ENCODE measurements around the gene LITAF.

The LITAF gene

DNA sequence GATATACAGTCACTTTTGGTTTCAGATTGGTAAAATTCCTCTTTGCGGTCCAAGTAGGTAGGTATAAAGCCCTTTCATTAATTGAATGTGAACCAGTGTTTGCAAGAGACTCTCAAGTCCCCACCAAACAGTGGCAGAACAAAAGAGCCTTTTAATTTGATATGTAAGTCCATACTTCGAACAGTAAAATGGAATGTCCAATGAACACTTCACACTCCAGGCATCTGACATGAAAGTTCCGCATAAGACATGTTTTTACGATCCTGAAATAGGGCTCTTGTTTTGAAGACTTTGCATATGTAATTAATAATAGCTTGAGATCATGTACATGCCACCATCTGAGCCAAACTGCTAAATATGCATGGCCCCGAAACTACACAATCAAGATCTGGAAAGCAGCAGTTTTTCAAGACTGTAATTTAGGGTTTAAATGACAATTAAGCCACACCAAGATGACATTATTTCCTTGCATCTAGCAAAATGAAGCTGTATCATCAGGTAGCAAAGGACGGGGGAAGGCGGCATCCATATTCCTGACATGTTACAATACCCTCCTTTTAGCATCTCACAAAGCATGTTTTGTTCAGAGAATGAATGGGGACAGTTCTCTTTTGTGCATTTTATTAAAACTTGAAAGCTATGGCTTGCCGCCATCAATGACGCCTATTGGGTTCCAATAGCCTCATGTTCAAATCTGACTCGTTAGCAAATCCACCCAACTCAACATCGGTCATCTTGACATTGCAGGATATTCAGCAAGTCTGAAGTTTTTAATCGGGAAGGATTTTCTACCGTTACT lies 39.4 kb downstream of the LITAF start:
- no peak for DNase-seq

DNA sequence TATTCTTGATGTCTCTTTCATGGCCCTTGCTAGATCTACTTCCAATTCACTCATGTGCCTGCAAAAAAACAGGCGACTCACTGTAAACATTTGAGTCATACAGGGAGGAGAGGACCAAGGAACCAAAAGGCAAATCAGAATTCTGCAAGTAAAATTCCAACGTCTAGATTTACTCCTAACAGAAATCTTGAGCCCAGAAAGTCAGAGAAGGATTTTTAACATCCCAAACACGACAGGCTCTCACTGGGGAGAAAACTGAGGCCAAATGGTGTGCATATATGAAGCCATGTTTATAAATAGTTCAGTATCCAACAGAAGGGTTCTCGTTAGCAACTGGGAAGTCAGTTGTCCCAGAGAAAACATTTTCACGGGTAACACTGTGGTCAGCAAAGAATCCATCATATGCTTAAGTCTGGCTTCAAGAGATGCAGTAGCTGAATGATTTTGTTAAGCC lies 40.1 kb downstream of the LITAF start:
- DNase-seq = no peak

DNA sequence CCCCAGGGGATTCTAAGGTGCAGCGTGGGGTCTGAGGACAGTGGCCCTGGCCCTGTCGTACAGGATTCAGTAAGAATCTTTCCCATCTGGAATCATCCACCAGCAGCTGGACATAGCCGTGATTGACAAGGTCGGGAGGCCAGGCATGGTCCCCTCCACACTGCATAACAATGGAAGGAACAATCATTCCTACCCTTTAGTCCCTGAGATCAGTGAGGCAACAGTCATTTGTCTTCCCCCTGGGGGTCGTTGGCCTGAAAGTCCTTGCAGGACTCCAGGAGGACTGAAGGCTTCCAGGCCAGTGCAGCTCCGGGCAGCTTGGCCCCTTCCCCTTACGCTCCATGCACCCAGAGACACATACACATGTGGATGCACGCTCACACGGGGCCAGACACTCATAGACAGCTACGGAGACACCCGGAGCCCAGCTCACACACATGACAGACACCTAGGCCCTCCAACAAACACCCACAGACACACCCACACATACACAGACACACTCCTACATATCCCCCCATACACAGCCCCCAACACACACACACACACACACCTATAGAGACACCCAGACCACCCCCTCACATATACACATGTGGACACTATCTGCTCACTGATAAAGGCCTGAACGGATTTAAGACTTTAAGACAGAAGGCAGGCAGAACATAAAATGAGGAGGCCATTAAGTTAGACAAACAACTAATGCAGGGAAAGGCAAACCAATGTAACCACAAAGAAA lies 42.9 kb downstream of the LITAF start:
- DNase-seq = no peak

DNA sequence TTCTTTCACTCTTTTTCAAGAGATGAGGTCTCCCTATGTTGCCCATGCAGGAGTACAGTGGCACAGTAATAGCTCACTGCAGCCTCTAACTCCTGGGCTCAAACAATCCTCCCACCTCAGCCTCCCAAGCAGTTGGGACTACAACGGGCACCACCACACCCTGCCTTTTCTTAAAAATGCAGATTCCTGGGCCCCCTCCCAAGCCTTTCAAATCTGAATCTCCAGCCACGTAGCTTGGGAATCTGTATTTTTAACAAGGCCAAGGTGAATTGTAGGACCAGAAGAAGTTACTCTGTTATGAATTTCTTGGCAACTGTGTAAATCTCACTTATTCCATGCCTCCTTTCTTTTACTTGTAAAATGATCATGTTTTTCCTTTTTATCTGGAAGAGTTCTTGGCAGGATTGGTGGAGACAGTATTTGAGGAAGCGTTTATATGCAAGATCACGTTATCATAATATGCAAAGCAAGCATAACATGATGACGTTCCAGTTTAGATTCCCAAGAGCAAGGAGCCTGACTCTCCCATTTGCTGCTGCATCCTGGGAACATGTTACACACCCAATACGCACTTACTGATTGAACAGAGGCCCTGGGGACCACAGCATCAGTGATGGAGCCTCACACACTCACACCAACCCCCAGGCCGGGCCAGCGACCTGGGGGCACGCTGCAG lies 44.5 kb downstream of the LITAF start:
- no peak for DNase-seq

DNA sequence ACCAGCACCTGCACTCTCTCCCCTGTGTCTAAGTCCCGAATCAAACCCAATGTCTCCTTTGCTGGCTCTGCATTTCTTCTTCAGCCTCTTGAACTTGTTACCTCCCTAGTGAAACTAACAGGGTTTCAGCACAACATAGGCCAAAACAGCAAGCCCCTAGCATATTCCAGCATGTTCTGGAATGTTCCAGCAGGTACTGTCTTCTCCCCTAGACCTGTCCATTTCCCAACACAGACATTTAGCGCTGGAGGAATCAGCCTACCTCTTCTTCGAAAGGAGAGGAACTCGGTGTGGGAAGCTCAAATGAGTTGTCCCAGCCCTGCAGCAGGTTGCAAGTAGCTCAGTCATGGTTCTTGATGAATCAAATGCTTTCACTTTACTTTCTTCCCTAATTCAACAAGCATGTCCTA lies 47.1 kb downstream of the LITAF start:
- DNase-seq = no peak

DNA sequence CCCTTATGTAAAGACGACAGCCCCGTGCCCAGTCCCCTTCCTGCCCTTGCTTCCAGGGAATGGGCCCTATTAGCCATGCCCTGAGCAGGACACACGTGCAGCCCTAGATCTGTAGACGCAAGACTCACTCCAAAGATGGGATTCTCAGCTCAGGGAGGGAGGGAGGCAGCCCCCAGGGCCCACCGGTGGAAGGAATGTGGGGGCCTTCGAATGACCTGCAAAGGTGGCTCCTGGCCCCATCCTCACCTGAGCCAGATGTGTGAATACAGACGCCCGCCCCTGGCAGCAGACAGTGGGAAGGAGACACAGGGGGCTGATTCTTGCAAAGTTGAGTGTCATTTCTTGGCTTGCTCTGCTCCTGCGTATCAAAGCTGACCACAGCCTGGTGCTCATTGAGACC lies 47.8 kb downstream of the LITAF start:
- no peak for DNase-seq

DNA sequence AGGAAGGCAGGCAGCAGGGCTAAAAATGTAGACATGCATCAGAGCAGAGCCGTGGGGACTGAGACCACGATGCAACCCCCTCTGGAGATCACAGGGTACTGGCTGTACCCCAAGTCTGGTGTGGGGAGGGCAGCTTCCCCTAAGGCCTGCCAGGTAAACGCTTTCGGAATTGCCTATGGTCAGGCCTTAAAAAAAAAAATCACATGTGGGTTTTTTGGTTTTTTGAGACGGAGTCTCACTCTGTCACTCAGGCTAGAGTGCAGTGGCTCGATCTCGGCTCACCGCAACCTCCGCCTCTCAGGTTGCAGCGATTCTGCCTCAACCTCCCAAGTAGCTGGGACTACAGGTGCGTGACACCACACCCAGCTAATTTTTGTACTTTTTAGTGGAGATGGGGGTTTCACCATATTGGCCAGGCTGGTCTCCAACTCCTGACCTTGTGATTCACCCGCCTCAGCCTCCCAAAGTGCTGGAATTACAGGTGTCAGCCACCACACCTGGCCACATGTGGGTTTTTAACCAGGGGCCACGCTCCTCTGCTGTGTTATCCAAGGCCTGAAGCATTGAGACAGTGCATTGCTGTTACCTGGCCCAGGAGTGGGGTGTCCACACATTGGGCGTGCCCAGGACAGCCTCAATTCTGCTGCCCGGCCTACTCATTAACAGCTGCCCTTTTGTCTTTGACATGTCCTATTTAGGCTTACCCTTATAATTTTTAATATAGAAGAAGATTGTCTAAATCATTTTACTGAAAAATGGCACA lies 50.4 kb downstream of the LITAF start:
- no peak for DNase-seq

DNA sequence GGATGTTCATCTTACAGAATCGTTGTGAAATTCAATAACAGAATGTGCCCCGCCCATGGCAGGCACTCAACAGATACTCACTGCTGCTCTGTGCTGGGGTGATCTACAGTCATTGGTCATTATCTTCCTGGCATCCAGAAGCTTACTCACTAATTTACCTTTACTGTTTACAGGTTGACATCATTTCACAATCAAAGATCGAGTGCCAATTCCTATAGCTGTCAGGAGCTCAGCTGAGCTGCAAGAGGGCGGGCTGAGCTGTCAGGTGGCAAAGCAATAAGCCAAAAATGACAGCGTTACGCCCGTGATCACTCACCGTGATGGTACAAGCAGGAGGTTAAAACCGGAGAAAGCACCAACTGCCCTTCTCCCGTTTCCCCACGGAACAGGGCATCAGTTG lies 51.2 kb downstream of the LITAF start:
- no peak for DNase-seq

DNA sequence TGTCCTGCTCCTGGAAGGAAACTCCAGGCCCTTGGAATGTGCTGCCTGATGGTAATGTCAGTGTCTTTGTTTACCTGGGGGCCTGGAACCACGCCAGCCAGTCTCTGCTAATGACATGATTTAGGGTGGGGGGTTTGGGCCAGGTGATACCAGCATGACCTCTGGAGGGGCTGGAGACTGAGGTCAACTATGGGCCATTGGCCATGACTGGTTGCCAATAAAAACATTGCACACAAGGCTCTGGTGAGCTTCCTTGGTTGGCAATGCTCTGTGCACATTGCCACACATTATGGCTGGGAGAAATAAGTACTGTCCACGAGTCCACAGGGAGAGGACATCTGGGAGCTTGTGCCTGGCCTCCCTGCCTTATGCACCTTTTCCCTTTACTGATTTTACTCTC lies 52.5 kb downstream of the LITAF start:
- DNase-seq = no peak

DNA sequence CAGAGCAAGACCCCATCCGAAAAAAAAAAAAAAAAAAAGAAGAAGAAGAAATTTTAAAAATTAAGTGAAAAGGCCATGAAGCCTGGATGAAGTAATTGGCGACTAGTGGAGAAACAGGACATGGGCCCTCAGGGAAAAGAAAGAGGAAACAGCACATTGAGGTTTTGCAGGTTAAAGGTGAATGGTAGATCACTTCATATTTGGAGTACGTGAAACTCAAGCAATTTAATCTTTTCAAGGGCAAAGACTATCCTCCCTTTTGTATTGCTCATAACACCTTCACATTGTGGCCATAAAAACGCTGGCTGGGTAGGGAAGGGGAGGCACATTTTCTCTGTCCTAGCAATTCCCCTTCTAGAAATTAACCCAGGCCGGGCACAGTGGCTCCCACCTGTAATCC lies 53.1 kb downstream of the LITAF start:
- DNase-seq = no peak

DNA sequence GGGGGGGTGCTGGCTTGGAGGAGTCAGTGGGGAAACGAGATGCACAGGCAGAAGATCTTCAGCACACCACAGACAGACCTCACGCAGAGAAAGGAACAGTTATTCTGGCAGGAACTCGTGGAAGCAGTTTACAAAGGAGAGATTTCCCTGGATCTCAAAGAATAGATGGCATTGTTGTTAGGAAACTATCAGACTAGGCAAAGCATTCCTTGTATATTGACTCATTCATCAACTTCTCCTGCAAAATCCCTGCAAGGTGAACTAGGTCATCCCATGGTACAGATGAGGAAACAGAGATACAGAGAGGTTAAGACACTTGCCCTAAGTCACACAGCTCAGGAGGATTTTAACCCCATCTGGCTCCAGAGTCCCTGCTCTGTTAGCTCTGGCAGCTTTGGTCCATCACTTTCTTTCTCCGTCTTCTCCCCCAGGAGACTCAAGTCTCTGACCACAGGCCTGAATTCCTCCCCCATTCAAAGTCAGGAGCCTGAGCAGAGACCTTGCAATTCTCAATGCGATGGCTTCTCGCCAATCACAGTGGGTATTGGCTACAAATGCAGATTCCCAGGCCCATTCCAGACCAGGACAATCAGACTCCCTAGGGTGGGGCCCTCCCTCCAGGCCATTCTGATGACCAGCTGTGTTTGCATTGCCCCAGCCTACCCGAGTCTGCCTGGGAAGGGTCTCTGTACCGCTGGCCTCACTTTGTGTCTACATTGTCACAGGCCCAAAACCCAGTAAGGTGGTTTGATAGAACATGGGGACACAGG lies 56.4 kb downstream of the LITAF start:
- no peak for DNase-seq

DNA sequence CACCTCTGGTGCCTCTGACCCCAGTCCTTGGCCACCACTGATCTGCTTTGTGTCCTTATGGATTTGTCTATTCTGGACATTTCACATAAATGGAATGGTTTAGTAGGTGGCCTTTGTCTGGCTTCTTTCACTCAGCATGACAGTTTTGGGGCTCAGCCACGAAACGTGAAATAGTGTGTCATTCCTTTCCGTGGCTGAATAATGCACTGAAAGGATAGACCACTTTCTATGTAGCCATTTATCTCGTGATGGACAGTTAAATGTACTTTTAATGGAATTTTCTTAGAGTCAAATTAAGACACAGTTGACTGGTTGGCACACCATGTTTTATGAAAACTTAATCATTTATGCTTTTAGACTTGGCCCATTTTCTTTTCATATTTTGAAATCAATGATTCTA lies 57.4 kb downstream of the LITAF start:
- DNase-seq = no peak

DNA sequence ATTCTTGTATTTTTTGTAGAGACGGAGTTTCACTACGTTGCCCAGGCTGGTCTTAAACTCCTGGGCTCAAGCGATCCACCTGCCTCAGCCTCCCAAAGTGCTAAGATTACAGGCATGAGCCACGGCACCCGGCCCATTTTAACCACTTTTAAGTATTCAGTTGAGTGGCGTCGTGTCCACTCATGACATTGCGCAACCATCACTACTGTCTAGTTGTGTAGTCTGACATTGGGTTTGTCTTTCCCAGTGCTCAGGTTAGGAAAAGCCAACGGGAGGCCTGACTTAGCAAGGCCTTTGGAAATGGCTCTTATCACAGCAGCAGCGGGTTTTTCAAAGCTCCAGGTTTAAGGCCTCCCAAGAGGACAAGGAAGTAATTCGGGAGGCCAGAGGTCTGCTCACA lies 58.7 kb downstream of the LITAF start:
- DNase-seq = no peak

DNA sequence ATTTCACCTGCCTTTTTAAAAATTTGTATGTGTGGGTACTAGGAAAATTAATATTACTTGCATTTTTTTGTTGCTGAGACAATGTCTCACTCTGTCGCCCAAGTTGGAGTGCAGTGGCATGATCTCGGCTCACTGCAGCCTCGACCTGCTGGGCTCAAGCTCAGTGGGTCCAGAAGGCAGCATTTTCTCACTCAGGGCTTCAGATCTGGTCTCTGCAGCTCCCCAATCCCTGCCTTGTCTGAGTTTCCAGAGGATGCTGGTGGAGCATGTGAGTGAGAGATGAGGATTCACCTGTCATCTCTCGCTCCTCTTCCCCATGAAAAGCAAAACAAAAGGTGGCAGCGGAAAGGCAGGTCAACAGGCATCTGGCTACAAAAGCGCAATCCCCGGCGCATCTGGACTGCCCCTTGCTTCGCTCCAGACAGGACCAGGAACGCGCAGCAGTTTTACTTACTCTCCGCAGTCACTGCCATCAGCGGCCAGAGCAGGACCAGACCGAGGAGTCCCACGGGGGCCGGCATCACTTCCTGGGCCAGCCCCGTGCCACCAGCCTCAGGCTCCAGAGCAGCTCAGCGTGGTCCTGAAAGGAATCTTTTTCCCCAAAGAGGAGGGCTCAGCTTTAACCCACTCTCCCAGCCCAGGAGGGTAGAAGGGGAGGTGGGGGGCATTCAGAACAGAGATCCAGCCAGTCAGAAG lies 59.9 kb downstream of the LITAF start:
- DNase-seq = no peak

DNA sequence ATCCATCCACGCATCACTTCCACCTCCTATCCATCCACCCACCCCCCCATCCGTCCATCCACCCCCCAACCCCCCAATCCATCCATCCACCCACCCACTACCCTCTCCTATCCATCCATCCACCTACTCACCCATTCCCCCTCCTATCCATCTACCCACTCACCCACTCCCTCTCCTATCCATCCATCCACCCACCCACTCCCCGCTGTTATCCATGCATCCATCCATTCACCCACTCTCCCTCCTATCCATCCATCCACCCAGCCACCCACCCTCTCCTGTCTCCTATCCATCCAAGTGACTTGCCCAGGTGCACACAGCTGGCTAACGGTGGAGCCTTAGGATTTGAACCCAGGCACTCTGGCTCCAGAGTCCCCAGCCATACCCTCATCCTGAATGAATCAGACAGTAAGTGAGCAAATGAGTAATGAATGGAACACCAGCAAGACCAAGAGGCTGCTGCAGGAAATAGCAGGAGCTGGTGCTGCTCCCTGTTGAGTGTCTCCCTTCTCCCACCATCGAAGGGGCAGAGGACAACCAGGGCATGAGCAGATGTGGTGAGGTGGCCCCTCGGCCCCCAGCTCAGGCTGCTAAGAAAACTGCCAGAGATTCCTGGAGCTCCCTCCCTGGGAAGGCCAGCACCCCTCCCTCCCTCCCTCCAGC lies 62.5 kb downstream of the LITAF start:
- DNase-seq = no peak

DNA sequence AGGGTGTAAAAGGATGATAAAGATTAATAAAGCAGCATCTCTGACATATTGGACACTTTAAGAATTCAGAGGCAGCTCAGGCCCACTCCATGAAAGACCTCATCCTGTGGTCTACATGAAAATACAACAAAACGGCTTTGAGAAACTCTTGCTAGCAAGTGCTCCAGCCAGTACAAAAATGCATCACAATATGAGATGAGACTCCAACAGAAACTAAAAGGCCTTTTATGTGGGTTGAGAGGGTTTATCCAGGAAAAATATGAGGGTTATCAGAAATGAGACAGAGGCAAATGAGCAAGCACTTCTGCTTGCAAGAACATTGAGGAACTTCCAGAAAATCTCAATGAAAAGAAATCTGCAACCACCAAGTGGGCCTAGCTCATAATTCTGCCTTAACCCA lies 65.7 kb downstream of the LITAF start:
- no peak for DNase-seq

DNA sequence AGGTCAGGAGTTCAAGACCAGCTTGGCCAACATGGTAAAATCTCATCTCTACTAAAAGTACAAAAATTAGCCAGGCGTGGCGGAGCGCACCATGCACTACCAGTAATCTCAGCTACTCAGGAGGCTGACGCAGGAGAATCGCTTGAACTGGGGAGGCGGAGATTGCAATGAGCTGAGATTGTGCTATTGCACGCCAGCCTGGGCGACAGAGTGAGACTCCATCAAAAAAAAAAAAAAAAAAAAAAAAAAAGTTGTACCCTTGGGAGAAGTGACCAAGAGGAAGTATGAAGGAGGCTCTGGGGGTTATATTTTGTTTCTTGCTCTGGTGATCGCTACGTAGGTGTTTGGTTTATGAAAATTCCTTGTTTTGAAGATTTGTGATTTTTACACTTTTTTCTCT lies 66.3 kb downstream of the LITAF start:
- DNase-seq = no peak

DNA sequence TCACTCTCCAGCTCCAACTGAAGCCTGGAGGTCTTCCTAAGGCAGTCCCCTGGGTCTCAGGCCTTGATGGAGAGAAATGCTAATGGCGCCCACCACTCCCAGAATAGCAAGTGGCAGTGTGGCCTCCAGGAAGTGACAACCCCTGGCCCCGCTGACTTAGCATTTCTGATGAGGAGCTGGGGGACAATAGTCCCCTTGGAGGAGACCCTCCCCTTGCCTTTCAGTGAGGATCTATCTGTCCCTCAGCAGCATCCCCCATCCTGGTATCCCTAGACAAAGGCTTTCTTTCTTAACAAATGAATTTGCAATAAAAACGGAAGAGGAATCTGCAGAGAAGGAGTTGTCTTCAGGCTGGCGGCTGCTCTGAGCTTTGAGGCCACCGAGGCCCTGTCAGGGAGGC lies 68.8 kb downstream of the LITAF start:
- DNase-seq = no peak

DNA sequence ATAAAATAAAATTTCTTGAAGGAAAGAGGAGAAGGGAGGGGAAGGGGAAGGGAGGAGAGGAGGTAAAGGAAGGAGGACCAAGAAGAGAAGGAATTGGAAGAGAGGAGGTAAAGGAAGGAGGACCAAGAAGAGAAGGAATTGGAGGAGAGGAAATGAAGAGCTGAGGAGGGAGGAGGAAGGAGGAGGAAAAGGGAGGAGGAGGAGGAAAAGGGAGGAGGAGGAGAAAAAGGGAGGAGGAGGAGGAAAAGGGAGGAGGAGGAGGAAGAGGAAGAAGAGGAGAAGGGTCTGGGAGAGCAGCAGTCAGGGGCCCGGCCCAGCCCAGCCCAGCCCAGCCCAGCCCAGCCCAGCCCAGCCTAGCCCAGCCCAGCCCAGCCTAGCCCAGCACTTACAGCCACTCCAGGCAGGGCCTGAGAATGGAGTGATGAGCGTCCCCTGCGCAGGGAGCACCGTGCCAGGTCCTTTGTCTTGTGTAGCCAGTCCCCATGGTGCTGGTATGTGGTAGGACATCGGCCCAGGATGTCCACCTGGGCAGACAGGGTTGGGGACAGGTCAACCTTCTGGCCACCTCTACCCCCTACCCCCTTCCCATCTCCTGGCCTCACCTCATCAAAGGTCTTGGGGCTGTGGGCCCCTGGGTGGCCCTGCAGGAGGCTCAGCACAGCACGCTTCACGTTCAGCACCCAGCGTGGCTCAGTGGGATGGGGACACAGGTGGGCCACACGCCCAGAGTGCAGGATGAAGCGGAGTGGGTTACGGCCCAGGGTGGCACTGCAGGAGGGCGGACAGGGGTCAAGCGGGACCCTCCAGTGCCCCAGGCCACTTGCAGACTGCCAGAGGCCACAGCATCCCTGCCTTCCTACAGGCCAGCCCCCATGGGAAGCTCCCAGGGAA lies 70.9 kb downstream of the LITAF start:
- DNase-seq = no peak

DNA sequence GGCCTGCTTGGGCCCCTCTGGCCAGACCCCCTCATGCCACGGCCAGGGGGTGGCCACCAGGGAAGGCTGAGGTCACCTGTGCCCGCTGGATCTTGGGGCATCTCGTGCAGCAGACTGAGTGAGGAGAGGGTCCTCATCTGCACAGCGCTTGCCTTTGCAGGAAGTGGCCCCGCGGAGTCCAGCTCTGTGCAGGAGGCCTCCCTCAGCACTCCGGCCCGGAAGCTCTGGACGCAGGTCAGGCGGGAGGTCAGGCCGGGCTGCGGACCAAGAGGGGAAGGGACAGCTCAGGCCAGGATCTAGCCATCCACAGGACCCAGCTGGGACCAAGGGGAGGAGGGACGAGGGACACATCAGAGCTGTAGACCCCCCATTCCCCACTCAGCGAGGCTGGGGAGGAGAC lies 72.4 kb downstream of the LITAF start:
- DNase-seq = no peak

Measured in DMS79 (cell line).